Immature natural killer cell (primary cell): ENCODE results near the gene IL25. TPM values are rescaled to one million over a fixed set of nuclear protein-coding genes. Genes with fewer than 3 reads are reported as not detected.

Source experiments
- DNase-seq, 3 donors: peaks; one replicate each; pipeline ENCODE4 v3.0.0; 2022; ENCODE audit warnings: mixed read lengths in 1 of 3
- H3K27ac Mint-ChIP-seq, 6 donors: one replicate each; pipeline ENCODE4 v1.8.0; 2020; ENCODE audit warnings: mixed read lengths in 6 of 6, mild to moderate bottlenecking in 5 of 6, inconsistent platforms in 4 of 6, moderate library complexity in 3 of 6
- H3K27me3 Mint-ChIP-seq, 3 donors: one replicate each; pipeline ENCODE4 v1.8.0; 2020 to 2021; ENCODE audit warnings: low read depth in 3 of 3, mild to moderate bottlenecking in 3 of 3, mixed read lengths in 3 of 3, moderate library complexity in 3 of 3, inconsistent platforms in 1 of 3
- H3K36me3 Mint-ChIP-seq, 3 donors: one replicate each; pipeline ENCODE4 v1.8.0; 2020; ENCODE audit warnings: mixed read lengths in 3 of 3, inconsistent platforms in 2 of 3, mild to moderate bottlenecking in 2 of 3
- H3K4me1 Mint-ChIP-seq, 2 donors: one replicate each; pipeline ENCODE4 v1.8.0; 2020; ENCODE audit warnings: inconsistent platforms in 2 of 2, mild to moderate bottlenecking in 2 of 2, mixed read lengths in 2 of 2, moderate library complexity in 1 of 2
- H3K4me3 Mint-ChIP-seq, 5 donors: one replicate each; pipeline ENCODE4 v1.8.0; 2020; ENCODE audit warnings: mild to moderate bottlenecking in 5 of 5, mixed read lengths in 5 of 5, inconsistent platforms in 3 of 5, moderate library complexity in 3 of 5
- H3K9me3 Mint-ChIP-seq, 6 donors: one replicate each; pipeline ENCODE4 v1.8.0; 2020; ENCODE audit warnings: mild to moderate bottlenecking in 6 of 6, mixed read lengths in 6 of 6, inconsistent platforms in 4 of 6, moderate library complexity in 3 of 6
- polyA plus RNA-seq, 3 donors: library from polyadenylated mRNA; unstranded; fragments of 300-500 nt; fragmentation: Illumina TruSeq; gene quantifications; one replicate each; pipeline ENCODE4 v1.2.3, GENCODE V29; 2021

Gene IL25
- polyA plus RNA-seq, 3 donors from 2014 or later, result not detected

DNA sequence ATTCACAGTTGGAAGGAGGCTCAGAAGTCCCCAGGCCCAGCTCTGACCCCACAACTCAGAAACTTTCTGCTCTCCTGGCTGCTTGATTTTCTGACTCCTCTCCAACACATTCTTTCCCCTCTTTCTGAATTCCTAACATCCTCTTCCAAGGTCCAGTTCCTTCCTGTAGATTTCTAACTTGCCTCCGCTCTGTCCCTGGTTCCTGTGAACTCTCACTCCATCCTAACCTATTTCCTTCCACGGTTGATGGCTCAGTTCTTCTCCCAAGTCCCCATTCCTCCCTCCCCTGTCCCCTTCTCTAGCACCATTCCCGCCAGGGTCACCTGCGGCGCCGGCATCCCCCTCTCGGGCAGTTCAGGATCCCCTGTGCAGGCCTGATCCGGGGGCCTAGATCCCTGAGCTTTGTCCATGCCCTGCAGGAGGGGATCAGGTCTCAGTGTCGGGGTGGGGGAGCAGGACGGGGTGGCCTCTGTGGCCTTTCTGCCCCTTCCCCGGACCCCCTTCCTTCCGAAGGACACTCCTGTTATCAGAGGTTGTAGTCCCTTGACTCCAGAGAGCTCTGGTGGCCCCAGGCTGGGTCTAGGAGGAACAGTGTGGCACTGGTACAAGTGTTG lies 13.9 kb upstream of the IL25 start:
- no peak overlapping the region for H3K4me3 Mint-ChIP-seq

DNA sequence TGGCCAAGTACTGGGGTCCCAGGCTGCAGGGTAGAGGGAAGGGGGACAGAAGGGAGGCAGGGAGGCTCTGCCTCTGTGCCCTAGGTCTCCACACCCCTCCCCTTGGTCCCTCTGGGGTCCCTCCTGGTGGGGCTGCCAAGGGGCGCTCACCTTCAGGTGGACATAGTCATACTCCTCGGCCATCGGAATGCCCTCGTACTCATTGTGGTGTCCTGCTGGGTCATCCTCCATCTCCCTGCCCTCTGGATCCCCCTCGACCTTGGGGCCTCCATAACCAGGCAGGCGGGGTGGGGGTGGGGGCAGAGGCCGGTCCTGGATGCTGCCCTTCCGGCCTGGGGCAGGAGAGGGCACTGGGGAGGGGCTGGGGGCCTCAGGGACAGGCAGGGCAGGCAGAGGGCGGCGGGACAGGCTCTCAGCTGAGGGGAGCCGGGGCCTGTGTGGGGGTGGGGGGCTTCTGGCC lies 13.4 kb upstream of the IL25 start:
- H3K27me3 Mint-ChIP-seq, result peaks cover 0 to 11% (median 3%) of the 10 kb centered on the region in 3 donors
- H3K36me3 Mint-ChIP-seq, result no peaks in the 10 kb centered on the region
- H3K4me1 Mint-ChIP-seq, result no peaks in the 10 kb centered on the region
- no peak overlapping the region for H3K27ac Mint-ChIP-seq
- no peak overlapping the region for H3K4me3 Mint-ChIP-seq
- H3K9me3 Mint-ChIP-seq, result peaks cover 0 to under 1% (median 0%) of the 10 kb centered on the region in 6 donors
- DNase-seq, result no peak

More for the DNA sequence above, 13.9 kb upstream of the IL25 start:
- Mint-ChIP-seq H3K9me3 (peaks cover 0 to 6% (median 0%) of the 10 kb centered on the region in 6 donors), H3K27ac (no peak overlapping the region), H3K36me3 (peaks cover 0 to 3% (median 0%) of the 10 kb centered on the region in 3 donors), H3K27me3 (peaks cover 0 to 8% (median 3%) of the 10 kb centered on the region in 3 donors), H3K4me1 (peaks cover 0 to 1% of the 10 kb centered on the region in 2 donors)
- no peak for DNase-seq

DNA sequence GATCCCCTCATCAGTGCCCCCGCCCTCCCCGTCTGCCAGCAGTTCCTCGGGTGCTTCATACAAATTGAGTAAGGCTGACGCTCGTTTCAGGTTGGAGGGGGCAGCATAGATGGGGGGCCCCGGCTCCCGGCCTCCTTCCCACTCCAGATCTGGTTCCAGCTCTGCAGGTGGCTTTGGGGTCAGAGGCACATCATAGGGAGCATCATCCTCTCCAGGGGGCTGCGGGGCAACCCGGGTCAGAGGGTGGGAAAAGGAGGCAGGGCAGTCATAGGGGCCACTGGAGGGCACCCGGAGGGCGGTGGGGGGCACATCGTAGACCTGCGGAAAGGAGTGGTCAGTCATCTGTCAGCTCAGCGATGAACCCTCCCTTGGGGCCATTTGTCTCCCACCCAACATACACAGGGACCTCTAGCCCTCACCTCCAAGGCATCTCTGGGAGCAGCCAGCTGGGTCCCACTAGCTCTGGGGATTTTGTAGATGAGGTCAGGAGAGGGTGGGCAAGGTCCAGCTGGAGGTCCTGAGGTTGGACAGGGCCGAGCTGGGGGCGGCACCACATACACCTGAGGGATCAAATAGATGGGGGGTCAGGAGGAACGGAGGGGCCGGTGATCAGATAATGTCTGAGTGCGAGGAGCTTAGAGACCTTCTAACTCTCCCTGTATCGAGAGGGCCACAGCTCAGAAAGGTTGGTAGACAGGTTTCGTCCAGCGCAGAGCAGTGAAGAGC lies 12.7 kb upstream of the IL25 start:
- no peak overlapping the region for H3K4me3 Mint-ChIP-seq
- H3K27ac Mint-ChIP-seq, result no peak overlapping the region
- no peaks in the 10 kb centered on the region for H3K9me3 Mint-ChIP-seq
- no peaks in the 10 kb centered on the region for H3K4me1 Mint-ChIP-seq
- H3K36me3 Mint-ChIP-seq, result no peaks in the 10 kb centered on the region
- peaks cover 3 to 11% (median 6%) of the 10 kb centered on the region in 3 donors for H3K27me3 Mint-ChIP-seq
- DNase-seq, result no peak

DNA sequence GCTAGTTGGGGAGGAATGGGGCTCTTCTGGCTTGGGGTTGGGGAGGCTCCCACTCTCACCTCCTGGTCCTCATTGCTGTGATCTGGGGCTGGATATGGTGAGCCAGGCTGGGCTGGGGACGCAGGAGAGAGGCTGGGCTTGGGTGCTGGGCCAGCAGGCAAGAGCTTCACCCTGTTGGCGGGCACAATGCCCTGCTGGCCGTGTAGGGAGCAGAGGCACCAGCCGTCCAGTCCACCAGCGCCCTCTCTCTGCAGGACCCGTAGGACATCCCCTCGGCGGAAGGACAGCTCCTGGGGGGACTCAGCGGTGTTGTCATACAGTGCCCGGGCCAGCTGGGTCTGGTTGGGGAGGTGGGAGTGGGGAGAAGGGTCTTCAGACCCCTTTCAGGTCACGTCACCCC lies 12.1 kb upstream of the IL25 start:
- no peak overlapping the region for H3K27ac Mint-ChIP-seq
- H3K4me1 Mint-ChIP-seq, result no peaks in the 10 kb centered on the region
- no peaks in the 10 kb centered on the region for H3K9me3 Mint-ChIP-seq
- no peaks in the 10 kb centered on the region for H3K36me3 Mint-ChIP-seq
- H3K4me3 Mint-ChIP-seq, result no peak overlapping the region
- no peak for DNase-seq
- peaks cover 3 to 6% (median 6%) of the 10 kb centered on the region in 3 donors for H3K27me3 Mint-ChIP-seq

DNA sequence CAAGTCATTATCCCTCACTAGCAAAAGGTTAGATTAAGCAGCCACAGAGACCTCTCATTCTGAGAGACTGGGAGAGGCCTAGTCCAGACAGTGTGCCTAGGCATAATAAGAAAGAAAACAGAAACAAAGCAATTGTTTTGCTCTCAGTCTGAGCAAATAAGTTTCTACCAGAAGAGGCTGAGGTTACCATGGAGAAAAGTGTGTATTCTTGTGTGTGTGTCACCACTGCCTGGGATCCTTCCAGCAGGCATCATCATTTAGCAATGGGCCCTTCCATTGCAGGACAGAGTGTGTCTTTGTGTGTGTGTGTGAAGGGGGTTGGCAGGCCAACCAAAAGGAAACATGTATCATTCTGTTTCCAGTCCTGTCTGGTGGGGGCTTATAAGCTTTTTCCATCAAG lies 11.3 kb upstream of the IL25 start:
- no peak overlapping the region for H3K27ac Mint-ChIP-seq
- DNase-seq, result no peak

DNA sequence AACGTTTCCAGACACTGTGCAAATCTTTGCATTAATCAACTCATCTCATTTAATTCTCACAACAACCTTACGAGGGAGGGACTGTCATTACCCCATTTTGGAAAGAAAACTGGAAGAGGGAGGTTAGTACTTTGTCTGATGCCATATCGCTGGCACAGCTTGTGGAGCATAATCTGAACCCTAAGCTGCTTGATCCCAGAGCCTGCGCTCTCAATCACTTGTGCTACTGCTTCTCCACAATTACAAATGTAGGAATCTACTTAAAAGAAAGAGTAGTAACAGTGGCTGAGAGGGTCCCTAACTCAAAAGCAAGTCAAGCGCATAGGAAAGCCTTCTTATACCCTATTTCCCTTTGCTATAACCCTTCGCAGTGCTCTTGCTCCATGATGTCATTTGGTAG lies 10.8 kb upstream of the IL25 start:
- H3K9me3 Mint-ChIP-seq, result no peaks in the 10 kb centered on the region
- no peak overlapping the region for H3K4me3 Mint-ChIP-seq
- peaks cover 3 to 5% (median 4%) of the 10 kb centered on the region in 3 donors for H3K27me3 Mint-ChIP-seq

More for the DNA sequence above, 11.3 kb upstream of the IL25 start:
- Mint-ChIP-seq H3K4me3 (no peak overlapping the region), H3K27me3 (peaks cover 3 to 6% (median 5%) of the 10 kb centered on the region in 3 donors), H3K9me3 (no peaks in the 10 kb centered on the region), H3K36me3 (no peaks in the 10 kb centered on the region), H3K4me1 (no peaks in the 10 kb centered on the region)

DNA sequence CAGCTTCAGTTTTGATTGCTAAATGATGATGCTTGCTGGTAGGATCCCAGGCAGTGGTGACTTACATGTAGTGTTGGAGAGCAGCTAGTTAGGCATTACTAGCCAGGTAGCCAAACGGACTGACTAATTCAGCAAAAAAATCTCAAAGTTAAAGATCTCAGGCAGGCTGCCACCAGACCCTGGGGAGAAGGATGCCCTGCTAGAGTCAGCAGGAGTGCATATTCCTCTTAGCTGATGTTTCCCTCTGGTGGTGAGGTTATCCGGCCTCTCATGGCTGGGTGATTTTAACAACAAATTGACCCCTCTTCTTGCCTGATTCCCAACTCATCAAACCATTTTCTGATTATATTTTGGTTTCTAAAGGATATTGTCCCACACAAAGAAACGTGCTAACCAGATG lies 10.4 kb upstream of the IL25 start:
- no peak overlapping the region for H3K4me3 Mint-ChIP-seq
- no peak overlapping the region for H3K27ac Mint-ChIP-seq
- no peaks in the 10 kb centered on the region for H3K9me3 Mint-ChIP-seq
- peaks cover 4 to 8% (median 4%) of the 10 kb centered on the region in 3 donors for H3K27me3 Mint-ChIP-seq
- no peak for DNase-seq
- no peaks in the 10 kb centered on the region for H3K4me1 Mint-ChIP-seq
- no peaks in the 10 kb centered on the region for H3K36me3 Mint-ChIP-seq

More for the DNA sequence above, 10.8 kb upstream of the IL25 start:
- Mint-ChIP-seq H3K4me1 (no peaks in the 10 kb centered on the region), H3K36me3 (no peaks in the 10 kb centered on the region), H3K27ac (no peak overlapping the region)
- no peak for DNase-seq

DNA sequence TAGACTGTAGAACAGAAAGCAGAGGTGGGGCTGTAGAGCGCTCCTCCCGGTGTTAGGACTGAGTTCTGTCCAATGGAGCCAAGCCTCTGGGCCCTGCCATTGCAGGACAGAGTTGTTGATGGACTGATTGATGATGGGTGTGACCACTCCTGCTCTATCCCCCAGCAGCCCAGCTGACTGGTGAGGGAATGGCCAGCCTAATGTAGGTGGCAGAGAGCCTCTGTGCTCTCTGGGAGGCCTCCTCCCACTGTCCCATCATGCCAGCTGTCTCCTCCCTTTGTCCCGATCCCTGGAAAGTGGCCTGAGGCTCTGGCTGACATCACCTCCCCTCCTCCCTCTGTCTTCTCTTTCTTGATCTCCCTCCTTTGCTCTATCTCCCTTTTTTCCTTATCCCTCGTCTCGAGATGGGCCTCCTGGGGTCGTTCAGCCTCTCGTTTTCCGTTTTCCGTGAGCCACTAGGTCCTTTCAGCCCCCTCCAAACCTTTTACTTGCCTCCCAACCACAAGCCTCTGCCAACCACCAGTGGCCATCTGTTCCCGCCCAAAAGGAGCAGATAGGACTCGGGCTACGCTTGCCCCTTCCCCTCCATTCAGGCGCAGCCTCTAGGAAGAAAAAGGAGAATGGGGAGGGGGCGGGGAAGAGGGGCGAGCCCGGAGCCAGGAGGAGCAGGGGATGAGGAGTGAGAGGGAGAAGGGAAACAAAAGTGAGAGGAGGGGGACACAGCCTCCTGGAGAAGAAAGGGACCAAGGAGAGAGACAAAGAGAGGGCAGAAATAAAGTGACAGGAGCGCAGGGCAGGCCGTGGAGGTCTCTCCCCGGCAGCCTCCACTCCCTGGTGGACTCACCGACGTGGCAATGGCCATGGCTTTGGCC lies 8.2 kb upstream of the IL25 start:
- no peak overlapping the region for H3K27ac Mint-ChIP-seq
- no peak overlapping the region for H3K4me3 Mint-ChIP-seq

DNA sequence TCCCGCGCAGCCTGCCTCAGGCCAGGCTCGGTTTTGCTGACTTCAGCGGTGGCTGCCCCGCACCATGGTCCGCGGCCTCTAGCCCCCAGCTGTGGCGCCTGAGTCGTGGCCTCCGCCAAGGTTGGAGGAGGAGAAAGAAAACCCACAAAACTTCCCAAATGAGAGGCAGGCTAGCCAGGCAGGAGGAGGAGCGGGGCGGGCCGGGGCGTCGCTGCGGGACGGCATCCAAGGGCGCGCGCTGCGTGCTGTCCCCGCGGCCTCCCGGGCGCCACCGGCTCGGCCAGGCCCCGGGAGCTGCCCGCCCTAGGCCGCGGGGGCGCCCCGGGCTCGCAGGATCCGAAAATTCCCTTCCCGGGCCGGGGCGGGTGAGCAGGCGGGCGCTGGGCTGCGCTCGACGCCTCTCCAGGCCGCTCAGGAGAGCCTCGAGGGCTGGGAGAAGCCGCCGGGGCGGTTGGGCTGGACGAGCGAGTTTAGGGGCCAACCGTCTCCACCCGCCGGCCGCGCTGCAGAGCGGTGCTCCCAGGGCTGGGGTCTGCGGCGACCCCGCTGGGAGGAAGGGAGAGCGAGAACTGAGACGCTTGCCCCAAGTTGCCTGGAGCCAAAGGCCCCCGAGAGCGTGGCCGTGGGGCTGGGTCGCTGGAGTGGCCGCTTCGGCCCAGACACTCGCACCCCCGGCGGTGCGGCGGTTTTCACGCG lies 7.4 kb upstream of the IL25 start, which contains the start of gene EFS:
Gene EFS (minus strand): TSS at position 137 of the 696 bp plus-strand sequence. CDS start 147 bp downstream, outside the sequence.
- Mint-ChIP-seq H3K27ac (no peak within 1 kb of the TSS), H3K9me3 (no peaks in the 10 kb centered on the region), H3K4me3 (no peak within 1 kb of the TSS), H3K4me1 (no peaks in the 10 kb centered on the region), H3K27me3 (peaks cover 4 to 7% (median 6%) of the 10 kb centered on the region in 3 donors), H3K36me3 (no peaks in the 10 kb centered on the region)
- no peak for DNase-seq

More for the DNA sequence above, 8.2 kb upstream of the IL25 start:
- no peaks in the 10 kb centered on the region for H3K36me3 Mint-ChIP-seq
- H3K27me3 Mint-ChIP-seq, result peaks cover 4 to 7% (median 6%) of the 10 kb centered on the region in 3 donors
- H3K9me3 Mint-ChIP-seq, result no peaks in the 10 kb centered on the region
- H3K4me1 Mint-ChIP-seq, result no peaks in the 10 kb centered on the region
- DNase-seq, result no peak

DNA sequence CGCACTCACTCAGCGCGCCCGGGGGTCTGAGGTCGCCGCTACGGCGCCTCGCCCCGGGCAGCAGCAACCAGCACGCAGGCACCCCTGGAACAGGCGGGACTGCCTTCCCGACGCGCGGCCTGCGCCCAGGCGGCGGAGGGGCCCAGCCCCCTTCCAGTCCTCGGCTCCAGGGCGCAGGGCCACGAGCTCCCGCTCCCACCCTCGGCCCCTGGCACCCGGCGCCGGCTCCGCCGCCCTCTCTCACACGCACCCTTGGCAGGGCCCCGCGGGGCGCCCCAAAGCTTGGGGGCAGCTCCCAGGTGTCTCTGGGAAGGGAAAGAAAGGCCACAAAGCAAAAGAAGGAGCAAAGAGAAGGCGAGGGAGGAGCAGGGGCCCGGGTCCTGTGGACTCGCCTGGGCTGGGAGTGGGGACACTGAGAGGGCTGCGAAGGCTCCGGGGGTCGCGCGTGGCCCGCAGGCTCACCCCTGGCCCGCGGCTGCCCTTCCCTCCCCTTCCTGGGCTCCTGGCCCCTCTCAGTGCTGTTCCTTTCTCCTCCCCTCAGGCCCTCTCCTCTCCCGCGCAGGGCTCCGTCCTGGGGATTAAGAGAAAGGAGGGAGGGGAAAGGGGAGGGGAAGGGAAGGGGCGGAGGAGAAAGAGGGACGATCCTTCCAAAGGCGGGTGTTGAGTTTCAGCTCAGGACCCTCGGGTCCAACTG lies 6.7 kb upstream of the IL25 start:
- no peaks in the 10 kb centered on the region for H3K9me3 Mint-ChIP-seq
- no peak for DNase-seq

DNA sequence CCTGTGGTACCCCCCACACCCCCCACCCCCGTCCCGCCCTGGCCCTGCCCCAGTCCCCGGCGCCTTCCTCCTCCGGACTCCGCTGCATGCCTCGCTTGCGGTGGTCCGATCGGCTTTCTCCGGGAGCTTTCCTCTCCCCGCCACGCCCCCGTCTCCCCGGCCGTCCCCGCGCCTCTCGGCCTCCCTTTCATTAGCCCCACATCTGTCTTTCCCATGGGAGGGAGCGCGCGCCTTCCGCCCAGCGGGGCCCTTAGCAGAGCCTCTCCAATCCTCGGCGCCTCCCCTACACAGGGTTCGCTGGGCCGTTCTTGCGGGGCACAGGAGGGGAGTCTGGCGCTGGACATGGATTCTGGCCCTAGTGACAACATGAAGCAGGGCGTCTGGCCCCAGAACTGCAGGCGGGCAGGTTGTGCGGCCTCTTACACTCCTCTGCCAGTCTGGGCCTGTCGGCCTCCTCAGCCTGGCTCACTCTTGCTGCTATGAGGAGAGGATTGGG lies 6.1 kb upstream of the IL25 start:
- no peaks in the 10 kb centered on the region for H3K36me3 Mint-ChIP-seq
- H3K9me3 Mint-ChIP-seq, result no peaks in the 10 kb centered on the region
- no peak overlapping the region for H3K4me3 Mint-ChIP-seq
- H3K27ac Mint-ChIP-seq, result no peak overlapping the region
- no peak for DNase-seq
- no peaks in the 10 kb centered on the region for H3K4me1 Mint-ChIP-seq
- H3K27me3 Mint-ChIP-seq, result peaks cover 4 to 7% (median 7%) of the 10 kb centered on the region in 3 donors

More for the DNA sequence above, 6.7 kb upstream of the IL25 start:
- Mint-ChIP-seq H3K27me3 (peaks cover 4 to 7% (median 6%) of the 10 kb centered on the region in 3 donors), H3K4me1 (no peaks in the 10 kb centered on the region), H3K4me3 (no peak overlapping the region), H3K27ac (no peak overlapping the region), H3K36me3 (no peaks in the 10 kb centered on the region)

DNA sequence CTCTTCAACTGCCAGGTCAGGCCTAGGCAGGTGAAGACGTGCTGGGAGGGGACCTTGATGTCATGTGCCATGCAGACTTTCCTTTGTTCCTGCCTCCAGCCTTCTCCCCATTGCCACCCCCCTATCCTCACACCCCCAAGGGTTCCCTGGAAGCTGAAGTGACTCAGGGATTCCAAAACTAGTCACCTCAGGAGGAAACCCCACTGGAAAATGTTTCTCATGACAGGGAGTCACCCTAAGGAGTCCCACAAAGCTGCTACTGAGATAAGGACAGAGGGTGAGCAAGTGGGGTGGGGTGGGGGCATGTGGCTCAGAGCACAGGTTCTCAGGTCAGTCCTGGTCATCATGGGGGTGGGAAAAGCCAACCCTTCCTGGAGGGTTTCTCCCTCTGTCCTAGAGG lies 2.4 kb upstream of the IL25 start:
- no peak for DNase-seq
- no peaks in the 10 kb centered on the region for H3K9me3 Mint-ChIP-seq
- no peak overlapping the region for H3K27ac Mint-ChIP-seq
- no peak overlapping the region for H3K4me3 Mint-ChIP-seq
- peaks cover 2 to 4% (median 3%) of the 10 kb centered on the region in 3 donors for H3K27me3 Mint-ChIP-seq
- no peaks in the 10 kb centered on the region for H3K36me3 Mint-ChIP-seq
- no peaks in the 10 kb centered on the region for H3K4me1 Mint-ChIP-seq

DNA sequence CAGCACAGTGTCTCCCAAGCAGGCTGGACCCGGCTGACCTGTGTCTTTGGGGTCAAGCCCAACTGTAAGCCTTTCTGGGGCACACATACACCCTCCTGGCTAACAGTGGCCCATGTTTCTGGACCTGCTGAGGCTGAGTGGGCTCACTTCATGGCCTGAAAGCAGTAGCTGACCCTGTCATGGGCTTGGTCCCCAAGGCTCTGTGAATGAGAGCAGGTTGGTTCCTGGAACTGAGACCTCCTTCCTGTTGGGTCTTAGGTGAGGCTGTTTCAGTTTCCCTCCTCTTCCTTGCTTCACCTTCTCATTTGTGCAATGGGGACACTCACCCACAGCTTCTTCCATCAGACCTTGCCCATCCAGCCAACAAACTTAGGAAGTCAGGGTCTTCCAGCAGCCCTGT lies 744 bp upstream of the IL25 start:
- Mint-ChIP-seq H3K27me3 (peaks cover 2 to 4% (median 3%) of the 10 kb centered on the region in 3 donors), H3K9me3 (no peaks in the 10 kb centered on the region), H3K4me1 (no peaks in the 10 kb centered on the region), H3K36me3 (no peaks in the 10 kb centered on the region), H3K4me3 (no peak overlapping the region), H3K27ac (no peak overlapping the region)
- DNase-seq, result no peak
